GM12878 (cell line): ENCODE results near the gene FBXL14. TPM values are rescaled to one million over a fixed set of nuclear protein-coding genes. Genes with fewer than 3 reads are reported as not detected.

Experiments
- ATAC-seq: fragments of 200-7000 bp; cut with Tn5 transposase; 3 replicates; pipeline ENCODE4 v1.9.1; 2020; ENCODE audit warnings: mild to moderate bottlenecking, moderate library complexity
- BruUV-seq: library from RNA; stranded (reverse); fragments of 400-500 nt; replicated peaks from 2 replicates; lab custom pipeline; 2021; lab: Mats Ljungman, UMichigan
- CTCF ChIA-PET: fragments of 300-600 bp; sonication (Branson Sonifier 250); formaldehyde crosslinking; extraction: SDS; loops from one replicate; lab custom pipeline; 2021; ENCODE audit warnings: inconsistent platforms; lab: Yijun Ruan, JAX
- POLR2A ChIA-PET: fragments of 350-600 bp; formaldehyde crosslinking; extraction: SDS; loops from one replicate; lab custom pipeline; 2021; ENCODE audit warnings: inconsistent platforms; lab: Charles Lee
- RAD21 ChIA-PET: fragments of 300-600 bp; sonication (Branson Sonifier 250); formaldehyde crosslinking; loops from one replicate; lab custom pipeline; 2023; ENCODE audit warnings: antibody characterized with exemption; ENCODE audit not compliant: unreplicated experiment; lab: Charles Lee
- SMC1A ChIA-PET: fragments of 300-600 bp; sonication (Branson Sonifier 250); formaldehyde crosslinking; loops from one replicate; lab custom pipeline; 2023; ENCODE audit not compliant: unreplicated experiment, uncharacterized antibody; lab: Charles Lee
- DNase-seq: peaks from one replicate; pipeline ENCODE4 v3.0.0-alpha.2; 2011; ENCODE audit warnings: low read depth, low spot score
- FAIRE-seq: peaks from 3 replicates; lab custom pipeline; 2011; peaks lifted over from hg19 to GRCh38; lab: Jason Lieb, UNC
- H2AFZ ChIP-seq: 2 replicates; pipeline ENCODE4 v1.6.0; 2011; ENCODE audit warnings: low read depth, low read length, control low read depth; ENCODE audit not compliant: control insufficient read depth
- H3K27ac ChIP-seq: 2 replicates; pipeline ENCODE4 v1.5.1; 2011; ENCODE audit warnings: control low read depth; ENCODE audit not compliant: control insufficient read depth, insufficient read depth
- H3K27me3 ChIP-seq, 2 experiments: replicated peaks in 1 of 2; 2 replicates each; pipeline versions ENCODE4 v1.6.0 to v1.6.1; 2011; ENCODE audit warnings: low read length in 1 of 2; ENCODE audit not compliant: control insufficient read depth in 2 of 2, insufficient read depth in 2 of 2
- H3K36me3 ChIP-seq, 2 experiments: 2 replicates each; pipeline ENCODE4 v1.5.1; 2011; ENCODE audit warnings: low read length in 1 of 2; ENCODE audit not compliant: control insufficient read depth in 2 of 2, insufficient read depth in 2 of 2
- H3K4me1 ChIP-seq: 2 replicates; pipeline ENCODE4 v1.6.1; 2011; ENCODE audit warnings: mild to moderate bottlenecking, low read length, moderate library complexity, mixed read lengths; ENCODE audit not compliant: control insufficient read depth, insufficient read depth
- H3K4me2 ChIP-seq: 2 replicates; pipeline ENCODE4 v1.6.0; 2011; ENCODE audit warnings: control low read depth; ENCODE audit not compliant: control insufficient read depth, insufficient read depth
- H3K4me3 ChIP-seq: fragments of 200-600 bp; sonication (generic); 2 replicates; pipeline ENCODE4 v1.5.1; 2016
- H3K79me2 ChIP-seq: 2 replicates; pipeline ENCODE4 v1.6.0; 2011; ENCODE audit warnings: low read length; ENCODE audit not compliant: control insufficient read depth, insufficient read depth
- H3K9ac ChIP-seq: 2 replicates; pipeline ENCODE4 v1.8.0; 2011; ENCODE audit warnings: low read length, control low read depth, mixed read lengths; ENCODE audit not compliant: control insufficient read depth, insufficient read depth
- H3K9me3 ChIP-seq: replicated peaks from 3 replicates; pipeline ENCODE4 v1.5.1; 2011; ENCODE audit warnings: mild to moderate bottlenecking, low read length; ENCODE audit not compliant: control insufficient read depth, insufficient read depth
- H4K20me1 ChIP-seq: 2 replicates; pipeline ENCODE4 v1.6.0; 2011; ENCODE audit not compliant: control insufficient read depth, insufficient read depth
- BCL11A ChIP-seq: IDR thresholded peaks from 2 replicates; pipeline ENCODE4 v1.6.1; 2011; ENCODE audit warnings: low read depth, low read length
- CBX5 ChIP-seq: sonication (generic); IDR thresholded peaks from 2 replicates; pipeline ENCODE4 v1.6.1; 2016; ENCODE audit warnings: low read depth, moderate library complexity, mild to moderate bottlenecking, inconsistent platforms
- CREB1 ChIP-seq: IDR thresholded peaks from 2 replicates; pipeline ENCODE4 v1.6.1; 2012; ENCODE audit warnings: low read depth, mild to moderate bottlenecking, inconsistent platforms
- E2F4 ChIP-seq: IDR thresholded peaks from 2 replicates; pipeline ENCODE4 v1.6.1; 2012; ENCODE audit warnings: low read depth, low read length, improper control_type of control experiment
- ETV6 ChIP-seq, 2 experiments: fragments of 450-650 bp in 1 of 2; IDR thresholded peaks in 1 of 2; conservative IDR thresholded peaks in 1 of 2; 2 replicates each; pipeline ENCODE4 v1.6.1; 2014; ENCODE audit warnings: antibody characterized with exemption in 1 of 2, borderline replicate concordance in 1 of 2, low read depth in 1 of 2, mild to moderate bottlenecking in 1 of 2, moderate library complexity in 1 of 2
- FOXK2 ChIP-seq: fragments of 450-650 bp; IDR thresholded peaks from 2 replicates; pipeline ENCODE4 v1.6.1; 2017; ENCODE audit warnings: mild to moderate bottlenecking, moderate library complexity
- NRF1 ChIP-seq: conservative IDR thresholded peaks from 2 replicates; pipeline ENCODE4 v1.6.1; 2011; ENCODE audit warnings: mild to moderate bottlenecking, low read depth, low read length, improper control_type of control experiment
- PAX5 ChIP-seq: IDR thresholded peaks from 2 replicates; pipeline ENCODE4 v1.6.1; 2011; ENCODE audit warnings: low read depth, low read length, borderline replicate concordance
- PKNOX1 ChIP-seq: fragments of 450-650 bp; IDR thresholded peaks from 2 replicates; pipeline ENCODE4 v1.6.1; 2016; ENCODE audit warnings: mild to moderate bottlenecking
- RELB ChIP-seq: fragments of 450-650 bp; IDR thresholded peaks from 2 replicates; pipeline ENCODE4 v1.6.1; 2017; ENCODE audit warnings: low read depth, mild to moderate bottlenecking, moderate library complexity
- TAF1 ChIP-seq: IDR thresholded peaks from 2 replicates; pipeline ENCODE4 v1.6.1; 2011; ENCODE audit warnings: mild to moderate bottlenecking, low read depth, low read length, borderline replicate concordance
- ZBTB11 ChIP-seq: fragments of 450-650 bp; formaldehyde crosslinking; IDR thresholded peaks from 2 replicates; pipeline ENCODE4 v1.5.0; 2022; ENCODE audit warnings: mild to moderate bottlenecking, missing genetic modification characterization
- ZBTB33 ChIP-seq: fragments of 450-650 bp; IDR thresholded peaks from 2 replicates; pipeline ENCODE4 v1.6.1; 2017; ENCODE audit warnings: mild to moderate bottlenecking
- ZNF274 ChIP-seq: IDR thresholded peaks from one replicate; pipeline ENCODE4 v1.8.0; 2011; ENCODE audit not compliant: insufficient read length, insufficient read depth
- WGBS: methylation state at CpG from one replicate; pipeline ENCODE4 v1.1.6; 2016; ENCODE audit warnings: low lambda C conversion rate; ENCODE audit not compliant: insufficient replicate concordance, insufficient coverage; ENCODE audit errors: missing lambda C conversion rate; 5-methylcytosine and 5-hydroxymethylcytosine counted together
- in situ Hi-C: fragments of 300-500 bp; cut with MboI; formaldehyde crosslinking; loops from 9 replicates; pipeline ENCODE4 v1.14.3; 2018; ENCODE audit warnings: mixed read lengths
- intact Hi-C: fragments of 100-400 bp; cut with micrococcal nuclease; formaldehyde crosslinking; loops from one replicate; pipeline ENCODE4 v1.14.2; 2022; ENCODE audit not compliant: unreplicated experiment
- polyA plus RNA-seq, 11 experiments: library from polyadenylated mRNA; depleted of rRNA in 4 of 11; unstranded in 6 of 11; stranded (reverse) in 5 of 11; fragments of >200 nt; fragmentation: Nextera tagmentation in 4 of 11; fragmentation: Illumina TruSeq in 1 of 11; extraction: Ambion mirVana in 4 of 11; extraction: Trizol in 1 of 11; gene quantifications; 1 replicate in 1 of 11; 2 replicates in 10 of 11; pipeline versions ENCODE4 v1.2.1 to v1.2.3, GENCODE V29; 2011 to 2016; ENCODE audit warnings: inconsistent platforms in 2 of 11, missing spikeins in 2 of 11, low read depth in 1 of 11
- total RNA-seq, 4 experiments: library from RNA; depleted of rRNA in 3 of 4; stranded (reverse); fragments of >200 nt in 3 of 4; fragmentation: Illumina TruSeq in 1 of 4; extraction: Trizol in 1 of 4; gene quantifications; 2 replicates each; pipeline versions ENCODE4 v1.2.1 to v1.2.3, GENCODE V29; 2013 to 2021

Gene FBXL14
- total and polyA plus RNA-seq, 10 of the 15 experiments (the other 5 are each of a cell fraction or from before 2014, with no cell fraction given), result 0.44 to 19.0 (median 2.9) TPM

- intact Hi-C loops, result loop anchor here (5.0 kb wide), 2 partner anchors 160 to 310 kb away; no protein-coding TSS in a partner anchor
- RAD21 ChIA-PET, result no interaction called here
- no peak overlapping the region for H3K4me3 ChIP-seq
- no peak overlapping the region for H3K9ac ChIP-seq
- no peak overlapping the region for H3K4me2 ChIP-seq
- no peak overlapping the region for H3K27ac ChIP-seq
- H3K4me1 ChIP-seq, result peaks cover 6% of the 10 kb centered on the region; the same call in 1 of the 2 replicates
- no peaks in the 10 kb centered on the region for H3K36me3 ChIP-seq
- in situ Hi-C loops, result no loop called here
- H2AFZ ChIP-seq, result no peak overlapping the region
- H3K27me3 ChIP-seq, result peaks cover 2 to 4% of the 10 kb centered on the region in 2 experiments; a peak in 2 of 4 replicates
- SMC1A ChIA-PET, result interaction anchor here (1.6 to 3.2 kb wide), 3 partner anchors 16 to 514 kb away, joined by 3 to 20 read pairs (median 17); no protein-coding TSS in a partner anchor
- H4K20me1 ChIP-seq, result no peaks in the 10 kb centered on the region; the same call in 1 of the 2 replicates
- no TSS peak for BruUV-seq
- ATAC-seq (no peak), FAIRE-seq (no peak), DNase-seq (no peak)
- CTCF ChIA-PET, result interaction anchor here (6.4 to 7.3 kb wide), 2 partner anchors 17 to 158 kb away, joined by 110 to 112 read pairs; no protein-coding TSS in a partner anchor
- 94% methylated on average over 12 of the region's 14 CpGs for WGBS
- no peaks in the 10 kb centered on the region for H3K9me3 ChIP-seq
- no peaks in the 10 kb centered on the region for H3K79me2 ChIP-seq
- POLR2A ChIA-PET, result no interaction called here
- TF ChIP-seq E2F4 (no peak), CBX5 (no peak), PAX5 (no peak), ETV6 (conservative IDR thresholded peaks at IDR 0.05 in 1 of 2, IDR thresholded peaks at IDR 0.05 in 1 of 2; ENCODE audit: borderline replicate concordance in 1 of 2, low read depth in 1 of 2) (no peak), FOXK2 (no peak), RELB (no peak), BCL11A (no peak), ZBTB33 (no peak), CREB1 (no peak), PKNOX1 (no peak), NRF1 (no peak), ZBTB11 (no peak), TAF1 (no peak), ZNF274 (no peak)
Observed at GRCh38 chr12:1632702-1633101, 38.3 kb upstream of the FBXL14 start.
